Ishikawa (cell line): ENCODE measurements around the gene SKAP1.

Experiments used
- CEBPB ChIP-seq: IDR thresholded peaks from 2 replicates; pipeline ENCODE4 v1.6.1; 2012
- CREB1 ChIP-seq: IDR thresholded peaks from 2 replicates; pipeline ENCODE4 v1.6.1; 2012; ENCODE audit warnings: low read depth
- EGR1 ChIP-seq: IDR thresholded peaks from 2 replicates; pipeline ENCODE4 v1.6.1; 2012
- EP300 ChIP-seq: IDR thresholded peaks from 2 replicates; pipeline ENCODE4 v1.6.1; 2012; ENCODE audit warnings: borderline replicate concordance
- FOXM1 ChIP-seq: IDR thresholded peaks from 2 replicates; pipeline ENCODE4 v1.6.1; 2012; ENCODE audit warnings: low read depth, borderline replicate concordance
- NFIC ChIP-seq: IDR thresholded peaks from 2 replicates; pipeline ENCODE4 v1.6.1; 2012
- RAD21 ChIP-seq: IDR thresholded peaks from 2 replicates; pipeline ENCODE4 v1.6.1; 2012; ENCODE audit warnings: low read depth
- TAF1 ChIP-seq: IDR thresholded peaks from 2 replicates; pipeline ENCODE4 v1.6.1; 2012; ENCODE audit warnings: low read depth, mild to moderate bottlenecking
- TCF12 ChIP-seq: IDR thresholded peaks from 2 replicates; pipeline ENCODE4 v1.6.1; 2012; ENCODE audit warnings: low read depth
- TEAD4 ChIP-seq: IDR thresholded peaks from 2 replicates; pipeline ENCODE4 v1.6.1; 2012
- YY1 ChIP-seq: IDR thresholded peaks from 2 replicates; pipeline ENCODE4 v1.6.1; 2012; ENCODE audit warnings: low read depth
- ZBTB7A ChIP-seq: IDR thresholded peaks from 2 replicates; pipeline ENCODE4 v1.6.1; 2012; ENCODE audit warnings: low read depth
- TF ChIP-seq, protein P1 (sequence below): IDR thresholded peaks from 2 replicates; pipeline ENCODE4 v1.6.1; 2012
- TF ChIP-seq, protein P2 (sequence below): IDR thresholded peaks from 2 replicates; pipeline ENCODE4 v1.6.1; 2012; ENCODE audit warnings: low read depth, mild to moderate bottlenecking
- TF ChIP-seq, protein P3 (sequence below): IDR thresholded peaks from 2 replicates; pipeline ENCODE4 v1.6.1; 2012

Gene SKAP1

DNA sequence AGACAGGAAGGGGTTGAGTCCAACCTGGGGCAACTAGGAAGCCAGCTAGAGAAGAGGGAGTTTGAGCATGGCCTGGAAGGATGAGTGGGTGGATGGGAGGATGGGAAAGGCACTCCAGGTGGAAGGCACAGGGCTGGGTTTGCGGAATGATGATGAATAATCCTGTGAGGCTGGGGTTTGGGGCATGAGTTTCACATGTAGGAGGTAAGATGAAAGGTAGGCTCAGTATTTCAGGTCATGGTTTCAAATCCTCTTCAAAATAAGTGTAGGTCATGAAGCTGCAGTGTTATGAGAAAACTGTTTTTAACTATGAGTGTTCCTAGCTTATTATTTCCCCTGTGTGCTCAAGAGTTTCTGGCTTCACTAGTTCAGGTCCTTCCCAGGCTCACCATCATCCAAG lies 130.3 kb downstream of the SKAP1 start:
- TF ChIP-seq, protein P1, sequence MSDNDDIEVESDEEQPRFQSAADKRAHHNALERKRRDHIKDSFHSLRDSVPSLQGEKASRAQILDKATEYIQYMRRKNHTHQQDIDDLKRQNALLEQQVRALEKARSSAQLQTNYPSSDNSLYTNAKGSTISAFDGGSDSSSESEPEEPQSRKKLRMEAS, result no peak
- TF ChIP-seq FOXM1 (no peak), TAF1 (no peak), CREB1 (no peak), TCF12 (no peak), YY1 (no peak)
- TF ChIP-seq, protein P2, sequence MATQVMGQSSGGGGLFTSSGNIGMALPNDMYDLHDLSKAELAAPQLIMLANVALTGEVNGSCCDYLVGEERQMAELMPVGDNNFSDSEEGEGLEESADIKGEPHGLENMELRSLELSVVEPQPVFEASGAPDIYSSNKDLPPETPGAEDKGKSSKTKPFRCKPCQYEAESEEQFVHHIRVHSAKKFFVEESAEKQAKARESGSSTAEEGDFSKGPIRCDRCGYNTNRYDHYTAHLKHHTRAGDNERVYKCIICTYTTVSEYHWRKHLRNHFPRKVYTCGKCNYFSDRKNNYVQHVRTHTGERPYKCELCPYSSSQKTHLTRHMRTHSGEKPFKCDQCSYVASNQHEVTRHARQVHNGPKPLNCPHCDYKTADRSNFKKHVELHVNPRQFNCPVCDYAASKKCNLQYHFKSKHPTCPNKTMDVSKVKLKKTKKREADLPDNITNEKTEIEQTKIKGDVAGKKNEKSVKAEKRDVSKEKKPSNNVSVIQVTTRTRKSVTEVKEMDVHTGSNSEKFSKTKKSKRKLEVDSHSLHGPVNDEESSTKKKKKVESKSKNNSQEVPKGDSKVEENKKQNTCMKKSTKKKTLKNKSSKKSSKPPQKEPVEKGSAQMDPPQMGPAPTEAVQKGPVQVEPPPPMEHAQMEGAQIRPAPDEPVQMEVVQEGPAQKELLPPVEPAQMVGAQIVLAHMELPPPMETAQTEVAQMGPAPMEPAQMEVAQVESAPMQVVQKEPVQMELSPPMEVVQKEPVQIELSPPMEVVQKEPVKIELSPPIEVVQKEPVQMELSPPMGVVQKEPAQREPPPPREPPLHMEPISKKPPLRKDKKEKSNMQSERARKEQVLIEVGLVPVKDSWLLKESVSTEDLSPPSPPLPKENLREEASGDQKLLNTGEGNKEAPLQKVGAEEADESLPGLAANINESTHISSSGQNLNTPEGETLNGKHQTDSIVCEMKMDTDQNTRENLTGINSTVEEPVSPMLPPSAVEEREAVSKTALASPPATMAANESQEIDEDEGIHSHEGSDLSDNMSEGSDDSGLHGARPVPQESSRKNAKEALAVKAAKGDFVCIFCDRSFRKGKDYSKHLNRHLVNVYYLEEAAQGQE, result no peak

DNA sequence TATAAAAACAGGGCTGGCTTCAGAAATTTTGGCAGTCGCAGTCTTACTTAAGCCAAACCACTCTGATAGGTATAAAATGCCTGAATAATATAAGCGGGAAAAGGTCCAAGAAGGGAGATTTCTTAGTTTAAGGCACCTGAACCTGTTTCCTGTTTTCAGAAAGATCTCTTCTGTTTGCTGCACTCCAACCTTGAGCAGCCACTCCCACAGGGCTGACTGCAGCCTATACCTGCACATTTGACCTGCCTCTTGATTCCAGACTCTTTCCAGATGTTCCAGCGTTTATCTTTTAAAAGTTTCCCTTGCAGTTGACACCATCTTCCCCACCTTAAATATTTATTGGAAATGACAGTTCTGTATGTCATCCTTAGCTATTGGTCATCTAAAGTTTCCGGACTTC lies 132.2 kb downstream of the SKAP1 start:
- no peak for TF ChIP-seq EGR1
- no peak for TF ChIP-seq EP300
- no peak for TF ChIP-seq CEBPB
- TF ChIP-seq, protein P3, sequence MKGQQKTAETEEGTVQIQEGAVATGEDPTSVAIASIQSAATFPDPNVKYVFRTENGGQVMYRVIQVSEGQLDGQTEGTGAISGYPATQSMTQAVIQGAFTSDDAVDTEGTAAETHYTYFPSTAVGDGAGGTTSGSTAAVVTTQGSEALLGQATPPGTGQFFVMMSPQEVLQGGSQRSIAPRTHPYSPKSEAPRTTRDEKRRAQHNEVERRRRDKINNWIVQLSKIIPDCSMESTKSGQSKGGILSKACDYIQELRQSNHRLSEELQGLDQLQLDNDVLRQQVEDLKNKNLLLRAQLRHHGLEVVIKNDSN, result no peak
- TF ChIP-seq RAD21, result no peak
- no peak for TF ChIP-seq TAF1
- TF ChIP-seq, protein P2, result no peak
- TF ChIP-seq, protein P1, result no peak
- no peak for TF ChIP-seq TCF12
- TF ChIP-seq TEAD4, result no peak
- TF ChIP-seq ZBTB7A, result no peak
- no peak for TF ChIP-seq YY1
- TF ChIP-seq FOXM1, result no peak
- no peak for TF ChIP-seq CREB1
- TF ChIP-seq NFIC, result no peak

DNA sequence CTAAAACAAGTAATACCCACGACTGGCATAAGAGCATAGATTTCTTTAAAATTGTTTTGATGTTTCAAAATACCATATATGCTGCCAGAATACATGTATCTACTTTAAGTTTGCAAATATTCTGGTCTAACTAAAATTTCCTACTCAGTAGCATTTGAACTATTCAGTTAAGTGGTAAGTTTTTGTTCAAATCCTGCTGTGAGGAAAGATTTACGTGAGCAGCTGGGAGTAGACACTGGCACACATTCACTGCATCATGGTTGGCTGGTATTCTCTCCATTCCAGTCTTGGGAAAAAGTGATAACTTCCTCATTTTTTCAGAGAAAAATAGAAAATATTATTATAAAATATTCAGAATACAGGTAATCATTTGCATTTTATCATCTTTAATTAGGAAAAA lies 133.6 kb downstream of the SKAP1 start:
- TF ChIP-seq EP300, result no peak
- TF ChIP-seq EGR1, result no peak
- TF ChIP-seq FOXM1, result no peak
- no peak for TF ChIP-seq CEBPB
- TF ChIP-seq, protein P2, result no peak
- no peak for TF ChIP-seq NFIC
- no peak for TF ChIP-seq TCF12
- TF ChIP-seq RAD21, result no peak
- TF ChIP-seq, protein P3, result no peak
- no peak for TF ChIP-seq CREB1
- no peak for TF ChIP-seq TEAD4
- TF ChIP-seq, protein P1, result no peak
- no peak for TF ChIP-seq TAF1
- TF ChIP-seq ZBTB7A, result no peak
- TF ChIP-seq YY1, result no peak

DNA sequence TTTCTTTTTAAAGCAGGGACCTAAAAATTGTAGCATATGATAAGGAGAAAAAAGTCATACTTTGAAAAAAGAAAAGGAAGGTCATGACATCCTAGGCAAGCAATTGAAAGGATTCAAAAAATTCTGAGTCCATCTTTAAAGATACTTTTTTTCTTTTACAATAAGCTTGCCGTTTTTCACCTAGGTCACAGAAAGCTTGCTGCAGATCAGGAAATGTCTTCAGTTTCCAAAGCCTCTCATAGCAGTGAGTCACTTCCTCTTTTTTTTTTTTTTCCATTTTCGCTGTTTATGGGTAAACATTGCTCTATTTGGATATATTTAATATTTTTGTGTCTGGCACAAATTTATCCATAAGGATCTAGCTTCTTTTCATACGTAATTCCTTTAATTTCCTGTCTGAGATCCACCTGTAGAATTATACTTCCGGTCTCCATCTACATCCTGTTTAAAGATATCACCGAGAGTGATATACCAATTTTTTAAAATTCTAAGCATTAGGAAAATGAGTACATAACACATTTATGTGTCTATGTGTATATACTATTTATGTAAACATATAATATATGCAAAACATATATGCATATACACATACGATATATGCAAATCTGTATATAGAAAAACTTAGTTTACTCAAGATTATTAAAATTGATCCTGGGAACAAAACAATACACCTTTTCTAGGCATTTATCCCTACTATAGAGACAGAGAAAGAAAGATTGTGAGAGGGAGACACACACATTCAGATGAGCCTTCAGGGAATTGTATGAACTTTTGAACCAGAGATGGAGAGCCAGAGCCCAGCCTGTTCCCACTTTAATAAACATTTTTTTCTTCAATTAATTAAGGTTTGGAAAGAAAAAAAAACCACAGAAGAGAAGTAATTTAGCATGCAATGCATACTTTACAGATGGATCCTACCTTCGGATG lies 134.4 kb downstream of the SKAP1 start:
- TF ChIP-seq EP300 (no peak), FOXM1 (no peak), TCF12 (no peak), RAD21 (no peak), ZBTB7A (no peak), EGR1 (no peak), CREB1 (no peak)
- TF ChIP-seq, protein P2, result no peak
- TF ChIP-seq, protein P3, result no peak
